ENCODE data around the gene PGBD5.

The PGBD5 gene

GRCh38 chr1:230368363-230368762, 57.8 kb downstream of the PGBD5 start:
- Histone ChIP-seq H3K4me3 (ENCODE audit: low read depth in 1 of 2, low read length in 2 of 2) (no peak overlapping the region), H3K9ac (ENCODE audit: low read depth in 1 of 2, low read length in 2 of 2) (no peak overlapping the region), H3K27me3 (ENCODE audit: control insufficient read depth in 1 of 2, insufficient read depth in 2 of 2, low read length in 2 of 2) (no peaks in the 10 kb centered on the region), H3K9me3 (ENCODE audit: control insufficient read depth in 1 of 2, low read length in 2 of 2) (no peaks in the 10 kb centered on the region), H3K27ac (ENCODE audit: low read depth, low read length) (no peak overlapping the region), H3K4me1 (ENCODE audit: control insufficient read depth in 1 of 2, insufficient read depth in 2 of 2, low read length in 2 of 2) (peaks cover 0 to 4% of the 10 kb centered on the region in 2 donors), H3K36me3 (ENCODE audit: control insufficient read depth in 1 of 2, insufficient read depth in 2 of 2, low read length in 2 of 2) (no peaks in the 10 kb centered on the region)

- Histone ChIP-seq H3K27ac (ENCODE audit: low read depth, low read length) (no peak overlapping the region), H3K4me3 (ENCODE audit: low read depth in 1 of 2, low read length in 2 of 2) (no peak overlapping the region), H3K36me3 (ENCODE audit: control insufficient read depth in 1 of 2, insufficient read depth in 2 of 2, low read length in 2 of 2) (no peaks in the 10 kb centered on the region), H3K27me3 (ENCODE audit: control insufficient read depth in 1 of 2, insufficient read depth in 2 of 2, low read length in 2 of 2) (no peaks in the 10 kb centered on the region), H3K9ac (ENCODE audit: low read depth in 1 of 2, low read length in 2 of 2) (no peak overlapping the region), H3K4me1 (ENCODE audit: control insufficient read depth in 1 of 2, insufficient read depth in 2 of 2, low read length in 2 of 2) (no peaks in the 10 kb centered on the region), H3K9me3 (ENCODE audit: control insufficient read depth in 1 of 2, low read length in 2 of 2) (no peaks in the 10 kb centered on the region)
Observed at GRCh38 chr1:230366504-230366915, 59.6 kb downstream of the PGBD5 start.

GRCh38 chr1:230365723-230366307, 60.3 kb downstream of the PGBD5 start:
- Histone ChIP-seq H3K27ac (ENCODE audit: low read depth, low read length) (no peak overlapping the region), H3K27me3 (ENCODE audit: control insufficient read depth in 1 of 2, insufficient read depth in 2 of 2, low read length in 2 of 2) (no peaks in the 10 kb centered on the region), H3K36me3 (ENCODE audit: control insufficient read depth in 1 of 2, insufficient read depth in 2 of 2, low read length in 2 of 2) (no peaks in the 10 kb centered on the region), H3K4me3 (ENCODE audit: low read depth in 1 of 2, low read length in 2 of 2) (no peak overlapping the region), H3K9me3 (ENCODE audit: control insufficient read depth in 1 of 2, low read length in 2 of 2) (no peaks in the 10 kb centered on the region), H3K4me1 (ENCODE audit: control insufficient read depth in 1 of 2, insufficient read depth in 2 of 2, low read length in 2 of 2) (no peaks in the 10 kb centered on the region), H3K9ac (ENCODE audit: low read depth in 1 of 2, low read length in 2 of 2) (no peak overlapping the region)

GRCh38 chr1:230362949-230363348, 63.2 kb downstream of the PGBD5 start:
- Histone ChIP-seq H3K4me3 (ENCODE audit: low read depth in 1 of 2, low read length in 2 of 2) (no peak overlapping the region), H3K36me3 (ENCODE audit: control insufficient read depth in 1 of 2, insufficient read depth in 2 of 2, low read length in 2 of 2) (no peaks in the 10 kb centered on the region), H3K27me3 (ENCODE audit: control insufficient read depth in 1 of 2, insufficient read depth in 2 of 2, low read length in 2 of 2) (no peaks in the 10 kb centered on the region), H3K9me3 (ENCODE audit: control insufficient read depth in 1 of 2, low read length in 2 of 2) (no peaks in the 10 kb centered on the region), H3K4me1 (ENCODE audit: control insufficient read depth in 1 of 2, insufficient read depth in 2 of 2, low read length in 2 of 2) (no peaks in the 10 kb centered on the region), H3K27ac (ENCODE audit: low read depth, low read length) (no peak overlapping the region), H3K9ac (ENCODE audit: low read depth in 1 of 2, low read length in 2 of 2) (no peak overlapping the region)

GRCh38 chr1:230361941-230362340, 64.2 kb downstream of the PGBD5 start:
- Histone ChIP-seq H3K4me3 (ENCODE audit: low read depth in 1 of 2, low read length in 2 of 2) (no peak overlapping the region), H3K27me3 (ENCODE audit: control insufficient read depth in 1 of 2, insufficient read depth in 2 of 2, low read length in 2 of 2) (no peaks in the 10 kb centered on the region), H3K9ac (ENCODE audit: low read depth in 1 of 2, low read length in 2 of 2) (no peak overlapping the region), H3K36me3 (ENCODE audit: control insufficient read depth in 1 of 2, insufficient read depth in 2 of 2, low read length in 2 of 2) (no peaks in the 10 kb centered on the region), H3K27ac (ENCODE audit: low read depth, low read length) (no peak overlapping the region), H3K9me3 (ENCODE audit: control insufficient read depth in 1 of 2, low read length in 2 of 2) (no peaks in the 10 kb centered on the region), H3K4me1 (ENCODE audit: control insufficient read depth in 1 of 2, insufficient read depth in 2 of 2, low read length in 2 of 2) (no peaks in the 10 kb centered on the region)

- Histone ChIP-seq H3K4me3 (ENCODE audit: low read depth in 1 of 2, low read length in 2 of 2) (no peak overlapping the region), H3K27me3 (ENCODE audit: control insufficient read depth in 1 of 2, insufficient read depth in 2 of 2, low read length in 2 of 2) (no peaks in the 10 kb centered on the region), H3K36me3 (ENCODE audit: control insufficient read depth in 1 of 2, insufficient read depth in 2 of 2, low read length in 2 of 2) (no peaks in the 10 kb centered on the region), H3K9ac (ENCODE audit: low read depth in 1 of 2, low read length in 2 of 2) (no peak overlapping the region), H3K27ac (ENCODE audit: low read depth, low read length) (no peak overlapping the region), H3K9me3 (ENCODE audit: control insufficient read depth in 1 of 2, low read length in 2 of 2) (no peaks in the 10 kb centered on the region), H3K4me1 (ENCODE audit: control insufficient read depth in 1 of 2, insufficient read depth in 2 of 2, low read length in 2 of 2) (no peaks in the 10 kb centered on the region)
Observed at GRCh38 chr1:230359992-230360668, 66.0 kb downstream of the PGBD5 start.

- Histone ChIP-seq H3K4me1 (ENCODE audit: control insufficient read depth in 1 of 2, insufficient read depth in 2 of 2, low read length in 2 of 2) (no peaks in the 10 kb centered on the region), H3K27me3 (ENCODE audit: control insufficient read depth in 1 of 2, insufficient read depth in 2 of 2, low read length in 2 of 2) (no peaks in the 10 kb centered on the region), H3K36me3 (ENCODE audit: control insufficient read depth in 1 of 2, insufficient read depth in 2 of 2, low read length in 2 of 2) (no peaks in the 10 kb centered on the region), H3K27ac (ENCODE audit: low read depth, low read length) (no peak overlapping the region), H3K9ac (ENCODE audit: low read depth in 1 of 2, low read length in 2 of 2) (no peak overlapping the region), H3K9me3 (ENCODE audit: control insufficient read depth in 1 of 2, low read length in 2 of 2) (no peaks in the 10 kb centered on the region), H3K4me3 (ENCODE audit: low read depth in 1 of 2, low read length in 2 of 2) (no peak overlapping the region)
Observed at GRCh38 chr1:230356869-230357794, 69.0 kb downstream of the PGBD5 start.

GRCh38 chr1:230356190-230356589, 69.9 kb downstream of the PGBD5 start:
- H3K27ac ChIP-seq (ENCODE audit: low read depth, low read length) = no peak overlapping the region
- no peaks in the 10 kb centered on the region for H3K27me3 ChIP-seq (ENCODE audit: control insufficient read depth in 1 of 2, insufficient read depth in 2 of 2, low read length in 2 of 2)
- no peaks in the 10 kb centered on the region for H3K4me1 ChIP-seq (ENCODE audit: control insufficient read depth in 1 of 2, insufficient read depth in 2 of 2, low read length in 2 of 2)
- H3K9ac ChIP-seq (ENCODE audit: low read depth in 1 of 2, low read length in 2 of 2) = no peak overlapping the region
- no peaks in the 10 kb centered on the region for H3K36me3 ChIP-seq (ENCODE audit: control insufficient read depth in 1 of 2, insufficient read depth in 2 of 2, low read length in 2 of 2)
- no peak overlapping the region for H3K4me3 ChIP-seq (ENCODE audit: low read depth in 1 of 2, low read length in 2 of 2)
- H3K9me3 ChIP-seq (ENCODE audit: control insufficient read depth in 1 of 2, low read length in 2 of 2) = no peaks in the 10 kb centered on the region

- Histone ChIP-seq H3K36me3 (ENCODE audit: control insufficient read depth in 1 of 2, insufficient read depth in 2 of 2, low read length in 2 of 2) (no peaks in the 10 kb centered on the region), H3K4me3 (ENCODE audit: low read depth in 1 of 2, low read length in 2 of 2) (no peak overlapping the region), H3K9ac (ENCODE audit: low read depth in 1 of 2, low read length in 2 of 2) (no peak overlapping the region), H3K27ac (ENCODE audit: low read depth, low read length) (no peak overlapping the region), H3K9me3 (ENCODE audit: control insufficient read depth in 1 of 2, low read length in 2 of 2) (no peaks in the 10 kb centered on the region), H3K4me1 (ENCODE audit: control insufficient read depth in 1 of 2, insufficient read depth in 2 of 2, low read length in 2 of 2) (no peaks in the 10 kb centered on the region), H3K27me3 (ENCODE audit: control insufficient read depth in 1 of 2, insufficient read depth in 2 of 2, low read length in 2 of 2) (no peaks in the 10 kb centered on the region)
Observed at GRCh38 chr1:230355594-230355993, 70.5 kb downstream of the PGBD5 start.

- H3K27me3 ChIP-seq (ENCODE audit: control insufficient read depth in 1 of 2, insufficient read depth in 2 of 2, low read length in 2 of 2) = no peaks in the 10 kb centered on the region
- H3K9ac ChIP-seq (ENCODE audit: low read depth in 1 of 2, low read length in 2 of 2) = no peak overlapping the region
- no peak overlapping the region for H3K27ac ChIP-seq (ENCODE audit: low read depth, low read length)
- H3K4me1 ChIP-seq (ENCODE audit: control insufficient read depth in 1 of 2, insufficient read depth in 2 of 2, low read length in 2 of 2) = no peaks in the 10 kb centered on the region
- H3K9me3 ChIP-seq (ENCODE audit: control insufficient read depth in 1 of 2, low read length in 2 of 2) = no peaks in the 10 kb centered on the region
- H3K4me3 ChIP-seq (ENCODE audit: low read depth in 1 of 2, low read length in 2 of 2) = no peak overlapping the region
- H3K36me3 ChIP-seq (ENCODE audit: control insufficient read depth in 1 of 2, insufficient read depth in 2 of 2, low read length in 2 of 2) = no peaks in the 10 kb centered on the region
Observed at GRCh38 chr1:230355128-230355527, 71.0 kb downstream of the PGBD5 start.

Data from duodenal mucosa (tissue), 2 donors.